A549 (cell line): ENCODE data around the gene SRI.

Experiments used
- CEBPB ChIP-seq, 2 experiments: fragments of >200 bp in 1 of 2; sonication (Bioruptor Twin) in 1 of 2; formaldehyde crosslinking in 1 of 2; IDR thresholded peaks; 2 replicates each; pipeline ENCODE4 v1.6.1; 2012 to 2016
- CTCF ChIP-seq: fragments of >200 bp; sonication (Bioruptor Twin); formaldehyde crosslinking; IDR thresholded peaks from 3 replicates; pipeline ENCODE4 v1.5.1; 2016
- JUN ChIP-seq, 2 experiments: fragments of >200 bp; sonication (Bioruptor Twin); formaldehyde crosslinking; IDR thresholded peaks; 2 replicates in 1 of 2; 3 replicates in 1 of 2; pipeline ENCODE4 v1.6.1; 2016 to 2017
- POLR2A ChIP-seq: IDR thresholded peaks from 2 replicates; pipeline ENCODE4 v1.6.1; 2012; ENCODE audit warnings: mild to moderate bottlenecking, low read length
- RFX5 ChIP-seq: fragments of 450-650 bp; IDR thresholded peaks from 2 replicates; pipeline ENCODE4 v1.7.1; 2014; ENCODE audit warnings: antibody characterized with exemption, mild to moderate bottlenecking, moderate library complexity
- SMC3 ChIP-seq: fragments of >200 bp; sonication (Bioruptor Twin); formaldehyde crosslinking; IDR thresholded peaks from 3 replicates; pipeline ENCODE4 v1.6.1; 2018; ENCODE audit warnings: inconsistent platforms
- TF ChIP-seq, protein P1 (sequence below): IDR thresholded peaks from 2 replicates; pipeline ENCODE4 v1.6.1; 2012; ENCODE audit warnings: low read depth, borderline replicate concordance
- TF ChIP-seq, protein P2 (sequence below): fragments of 450-650 bp; IDR thresholded peaks from 2 replicates; pipeline ENCODE4 v1.6.1; 2014; ENCODE audit warnings: antibody characterized with exemption

GRCh38 chr7:88229302-88229995 lies 9.6 kb upstream of the SRI start:
- no peak for TF ChIP-seq RFX5
- no peak for TF ChIP-seq CEBPB (IDR thresholded peaks at IDR 0.05)
- TF ChIP-seq CTCF = no peak
- TF ChIP-seq, protein P1, sequence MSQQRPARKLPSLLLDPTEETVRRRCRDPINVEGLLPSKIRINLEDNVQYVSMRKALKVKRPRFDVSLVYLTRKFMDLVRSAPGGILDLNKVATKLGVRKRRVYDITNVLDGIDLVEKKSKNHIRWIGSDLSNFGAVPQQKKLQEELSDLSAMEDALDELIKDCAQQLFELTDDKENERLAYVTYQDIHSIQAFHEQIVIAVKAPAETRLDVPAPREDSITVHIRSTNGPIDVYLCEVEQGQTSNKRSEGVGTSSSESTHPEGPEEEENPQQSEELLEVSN = no peak
- no peak for TF ChIP-seq SMC3
- TF ChIP-seq, protein P2, sequence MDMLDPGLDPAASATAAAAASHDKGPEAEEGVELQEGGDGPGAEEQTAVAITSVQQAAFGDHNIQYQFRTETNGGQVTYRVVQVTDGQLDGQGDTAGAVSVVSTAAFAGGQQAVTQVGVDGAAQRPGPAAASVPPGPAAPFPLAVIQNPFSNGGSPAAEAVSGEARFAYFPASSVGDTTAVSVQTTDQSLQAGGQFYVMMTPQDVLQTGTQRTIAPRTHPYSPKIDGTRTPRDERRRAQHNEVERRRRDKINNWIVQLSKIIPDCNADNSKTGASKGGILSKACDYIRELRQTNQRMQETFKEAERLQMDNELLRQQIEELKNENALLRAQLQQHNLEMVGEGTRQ = no peak
- no peak for TF ChIP-seq JUN (IDR thresholded peaks at IDR 0.05)
- TF ChIP-seq POLR2A = no peak
